HG03039 (cell line): Measurements from ENCODE around the gene FAM110D.

ENCODE experiments used
- ATAC-seq: cut with Tn5 transposase; IDR thresholded peaks from one replicate; pipeline ENCODE4 v1.9.1; 2021; ENCODE audit warnings: mild to moderate bottlenecking, moderate library complexity; ENCODE audit not compliant: unreplicated experiment

Gene FAM110D

DNA sequence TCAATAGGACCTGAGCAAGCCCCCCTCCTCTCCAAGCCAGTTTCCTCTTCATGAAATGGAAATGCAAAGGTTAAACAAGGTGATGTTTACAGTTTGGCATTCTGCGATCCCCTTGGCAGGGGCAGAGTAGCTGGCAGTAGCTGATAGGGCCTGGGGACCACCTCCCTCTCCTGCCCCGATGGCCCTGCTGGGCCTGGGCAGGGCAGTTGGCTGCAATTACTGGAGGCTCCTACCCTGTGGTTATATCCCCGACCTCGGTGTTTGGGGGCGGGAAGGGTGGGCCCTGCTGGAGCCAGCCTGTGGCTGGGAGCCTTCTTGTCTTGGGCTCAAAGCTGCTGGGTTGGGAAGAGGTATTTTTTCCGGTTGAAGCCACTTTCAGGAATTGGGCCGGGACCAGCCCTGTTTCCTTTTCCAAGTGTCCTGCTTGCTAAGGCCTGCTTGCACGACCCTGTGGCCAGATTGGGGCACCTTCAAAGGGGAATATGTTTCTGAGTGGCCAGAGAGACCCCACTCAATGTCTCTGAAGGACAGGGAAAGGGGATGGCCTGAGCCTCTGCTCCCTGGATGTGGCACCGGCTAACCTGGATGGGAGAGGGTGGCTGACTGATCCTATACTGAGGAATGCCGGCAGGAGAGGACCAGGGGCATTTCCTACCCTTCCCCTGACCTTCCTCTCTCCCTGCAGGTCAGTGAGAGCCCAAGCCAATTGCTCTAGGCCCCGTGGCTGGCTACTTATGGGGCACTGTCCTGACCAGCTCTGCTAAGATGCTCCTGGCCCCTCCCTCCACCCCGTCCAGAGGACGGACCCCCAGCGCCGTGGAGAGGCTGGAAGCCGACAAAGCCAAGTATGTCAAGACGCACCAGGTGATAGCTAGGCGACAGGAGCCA lies 1.9 kb downstream of the FAM110D start:
- no peak for ATAC-seq

DNA sequence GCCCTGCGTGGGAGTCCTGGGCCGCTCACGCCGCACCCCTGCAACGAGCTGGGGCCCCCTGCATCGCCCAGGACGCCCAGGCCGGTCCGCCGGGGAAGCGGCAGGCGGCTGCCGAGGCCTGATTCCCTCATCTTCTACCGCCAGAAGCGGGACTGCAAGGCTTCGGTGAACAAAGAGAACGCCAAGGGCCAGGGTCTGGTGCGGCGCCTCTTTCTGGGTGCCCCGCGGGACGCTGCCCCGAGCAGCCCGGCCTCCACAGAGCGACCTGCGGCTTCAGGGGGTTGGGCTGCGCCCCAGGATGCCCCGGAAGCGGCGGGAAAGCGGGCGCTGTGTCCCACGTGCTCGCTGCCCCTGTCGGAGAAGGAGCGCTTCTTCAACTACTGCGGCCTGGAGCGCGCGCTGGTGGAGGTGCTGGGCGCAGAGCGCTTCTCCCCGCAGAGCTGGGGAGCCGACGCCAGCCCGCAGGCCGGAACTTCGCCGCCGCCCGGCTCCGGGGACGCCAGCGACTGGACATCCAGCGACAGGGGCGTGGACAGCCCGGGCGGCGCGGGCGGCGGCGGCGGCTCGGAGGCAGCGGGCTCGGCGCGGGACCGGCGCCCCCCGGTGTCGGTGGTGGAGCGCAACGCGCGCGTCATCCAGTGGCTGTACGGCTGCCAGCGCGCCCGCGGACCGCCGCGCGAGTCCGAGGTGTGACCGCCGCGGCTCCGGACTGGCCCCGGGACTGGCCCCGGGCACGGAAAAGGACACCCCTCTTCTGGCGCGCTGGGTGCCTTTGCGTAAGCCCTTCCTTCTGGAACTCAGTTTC lies 2.7 kb downstream of the FAM110D start:
- no peak for ATAC-seq

DNA sequence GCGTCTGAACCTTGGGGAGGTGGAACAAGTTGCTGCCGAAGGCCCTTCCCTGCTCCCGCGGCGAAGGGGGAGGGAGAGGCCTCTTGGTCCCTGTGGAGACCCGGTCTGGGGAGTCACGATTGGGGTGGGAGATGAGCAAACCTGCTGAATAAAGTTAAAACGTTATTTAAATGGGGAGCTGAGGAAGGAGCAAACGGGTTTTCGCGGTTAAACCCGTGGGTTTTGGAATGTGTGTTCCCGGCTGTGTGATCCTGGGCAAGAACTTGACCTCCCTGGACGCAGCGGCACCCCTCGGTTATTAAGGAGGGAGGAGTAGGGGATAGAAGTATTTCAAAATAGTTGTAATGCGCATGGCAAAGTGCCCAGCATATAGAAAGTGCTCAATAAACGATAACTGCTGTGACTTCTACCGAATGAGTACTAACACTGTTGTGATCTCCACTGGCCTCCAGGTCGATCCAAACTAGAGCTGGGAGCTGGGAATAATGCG lies 3.4 kb downstream of the FAM110D start:
- no peak for ATAC-seq

- no peak for ATAC-seq
These were observed 4.8 kb downstream of the FAM110D start for GRCh38 chr1:26163684-26164035.

GRCh38 chr1:26164036-26164860 lies 5.4 kb downstream of the FAM110D start:
- ATAC-seq, result no peak

DNA sequence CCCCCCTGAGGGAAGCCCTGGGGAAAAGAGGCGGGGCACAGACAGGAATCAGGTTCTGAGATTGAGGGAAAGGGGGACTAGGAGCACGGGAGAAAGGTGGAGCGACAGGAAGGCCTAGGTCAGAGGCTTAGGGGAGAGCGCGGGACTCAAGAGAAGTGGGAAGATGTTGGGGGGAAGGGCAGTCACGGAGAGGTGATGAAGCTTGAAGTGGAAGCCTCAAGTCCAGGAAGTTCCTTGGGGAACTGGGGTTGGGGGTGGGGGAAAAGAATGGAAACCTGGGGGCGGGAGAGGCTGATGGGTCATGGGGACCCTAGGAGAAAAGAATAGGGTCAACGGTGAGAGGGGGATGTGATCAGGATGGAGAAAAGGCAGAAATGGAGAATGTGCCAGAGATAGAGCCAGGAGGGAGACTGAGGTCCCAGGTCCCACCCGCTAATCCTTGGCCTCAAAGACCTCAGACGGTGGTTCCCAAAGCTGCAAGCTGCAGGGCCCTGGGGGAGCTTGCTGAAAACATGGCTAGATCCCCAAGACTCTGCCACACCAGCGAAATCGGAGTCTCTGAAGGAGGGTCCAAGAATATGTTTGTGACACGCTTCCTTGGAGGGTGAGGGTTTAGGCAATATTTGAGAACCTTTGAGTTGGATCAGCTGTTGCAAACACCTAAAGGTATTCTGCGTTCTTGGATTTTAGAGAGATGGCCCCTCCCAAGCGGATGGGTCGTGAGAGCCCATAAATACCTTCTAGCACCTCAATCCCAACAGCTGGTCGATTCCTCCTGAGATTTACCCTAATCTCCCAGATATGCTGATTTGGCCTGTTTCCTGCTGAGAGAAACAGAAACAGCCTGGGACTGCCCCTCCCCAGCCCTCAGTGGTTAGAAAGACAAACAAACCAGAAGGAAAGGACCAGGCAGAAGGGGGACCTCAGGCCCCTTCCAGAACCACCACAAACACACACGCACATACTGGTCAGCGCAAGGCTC lies 6.3 kb downstream of the FAM110D start:
- no peak for ATAC-seq

DNA sequence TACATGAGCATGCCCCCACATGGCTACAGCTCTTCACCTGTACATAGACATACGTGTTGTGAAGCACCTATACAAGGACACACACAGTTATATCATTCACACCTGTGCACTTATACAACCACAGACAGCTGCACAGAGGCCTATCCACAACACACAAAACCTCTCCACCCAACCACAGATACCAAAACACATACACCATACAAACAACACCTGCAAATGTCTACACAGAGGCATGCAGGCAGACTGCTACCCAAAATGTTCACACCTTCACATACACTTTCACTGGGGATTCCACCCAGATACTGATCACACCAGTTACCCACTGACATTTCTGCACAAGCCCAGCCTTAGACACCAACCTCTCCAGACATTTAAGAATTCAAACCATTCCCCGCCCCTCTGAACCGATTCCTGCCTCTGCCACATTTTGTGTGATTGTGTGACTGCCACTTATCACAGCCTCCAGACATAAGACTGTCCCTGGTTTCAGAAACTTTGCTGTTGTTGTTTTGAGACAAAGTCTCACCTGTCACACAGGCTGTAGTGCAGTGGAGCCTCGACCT lies 7.9 kb downstream of the FAM110D start:
- no peak for ATAC-seq

DNA sequence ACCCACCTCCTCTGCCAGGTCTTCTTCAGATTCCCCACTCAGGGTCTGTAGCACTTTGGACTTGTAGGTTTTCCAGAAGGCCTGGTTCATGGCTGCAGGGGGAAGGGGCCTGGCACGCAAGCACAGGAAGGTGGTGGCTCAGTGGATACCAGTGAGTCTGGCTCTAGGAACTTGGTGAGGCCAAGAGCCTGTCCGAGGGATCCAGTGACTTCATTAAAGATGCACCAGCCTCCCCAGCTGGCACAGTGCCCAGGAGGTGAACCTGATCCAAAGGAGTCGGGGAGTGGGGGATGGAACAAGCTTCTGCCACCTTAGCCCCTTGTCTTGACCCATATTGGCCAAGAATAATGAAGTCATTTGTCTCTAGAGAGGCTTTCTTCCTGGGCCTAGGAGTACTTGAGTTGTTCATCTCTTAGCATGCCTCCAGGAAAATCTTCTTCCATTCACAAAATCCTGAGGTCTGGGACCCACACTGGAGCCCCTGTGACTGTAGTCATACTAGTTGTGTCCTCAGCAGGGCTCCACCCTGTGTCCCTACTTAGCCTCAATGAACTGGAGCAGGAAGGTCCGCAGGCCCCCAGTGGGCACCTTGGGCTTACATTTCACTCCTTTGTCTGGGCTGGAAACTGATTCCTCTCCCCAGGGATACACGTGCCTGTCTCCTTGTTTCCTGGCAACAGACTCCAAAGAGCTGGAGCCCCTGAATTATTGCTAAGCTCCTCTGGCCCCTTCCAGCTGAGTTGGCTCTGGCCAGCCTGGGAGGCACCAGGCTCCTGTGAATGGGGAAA lies 9.7 kb downstream of the FAM110D start, which contains the start of gene C1orf232:
TSS of gene C1orf232 (minus strand) at position 554 of the 788 bp plus-strand sequence. CDS start at position 90, 464 bp downstream.
- ATAC-seq, result no peak

- ATAC-seq, result no peak
These were observed 10.3 kb downstream of the FAM110D start for GRCh38 chr1:26169198-26169554.

DNA sequence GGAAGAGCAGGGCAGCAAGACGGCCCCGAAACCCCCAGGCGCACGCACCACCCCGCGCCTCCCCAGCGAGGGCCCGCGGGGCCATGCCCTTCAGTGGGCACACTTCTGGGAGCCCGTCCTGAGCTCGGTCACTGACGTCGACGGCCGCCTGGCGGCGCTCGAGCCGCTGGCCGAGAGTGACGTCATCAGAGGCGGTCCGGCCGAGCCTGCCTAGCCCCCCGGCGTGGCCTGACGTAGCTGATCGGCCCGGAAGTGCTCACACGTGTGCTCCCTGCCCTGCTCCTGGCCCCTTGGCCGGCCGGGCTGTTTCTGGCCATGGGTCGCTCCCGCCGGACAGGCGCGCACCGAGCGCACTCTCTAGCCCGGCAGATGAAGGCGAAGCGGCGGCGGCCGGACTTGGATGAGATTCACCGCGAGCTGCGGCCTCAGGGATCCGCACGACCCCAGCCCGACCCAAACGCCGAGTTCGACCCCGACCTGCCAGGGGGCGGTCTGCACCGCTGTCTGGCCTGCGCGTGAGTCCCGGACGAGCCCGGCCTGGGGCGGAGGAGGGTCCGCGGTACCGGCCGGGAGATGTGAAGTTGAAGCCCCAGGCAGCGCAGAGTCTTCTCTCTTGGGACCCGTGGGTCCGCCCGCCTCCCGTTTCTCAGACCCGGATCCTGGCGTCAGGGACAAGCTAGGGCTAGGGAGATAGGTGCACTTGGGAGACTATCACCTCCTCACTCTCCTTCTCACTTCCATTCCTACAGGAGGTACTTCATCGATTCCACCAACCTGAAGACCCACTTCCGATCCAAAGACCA lies 11.0 kb downstream of the FAM110D start, which contains the start of gene ZNF593:
TSS of gene ZNF593 (plus strand) at position 240 of the 803 bp plus-strand sequence. CDS start at position 316, 76 bp downstream.
- peak; percentile 88 for ATAC-seq

DNA sequence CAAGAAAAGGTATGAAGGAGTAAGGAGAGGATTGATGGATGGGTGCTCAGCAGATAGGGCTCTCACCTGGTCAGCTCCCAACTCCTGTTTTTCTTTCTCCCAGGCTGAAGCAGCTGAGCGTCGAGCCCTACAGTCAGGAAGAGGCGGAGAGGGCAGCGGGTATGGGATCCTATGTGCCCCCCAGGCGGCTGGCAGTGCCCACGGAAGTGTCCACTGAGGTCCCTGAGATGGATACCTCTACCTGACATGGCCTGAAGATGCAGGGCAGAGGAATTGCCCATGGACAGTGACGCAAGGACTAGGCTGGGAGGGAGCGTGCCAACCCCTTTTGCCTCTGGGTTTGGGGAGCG lies 11.6 kb downstream of the FAM110D start:
- no peak for ATAC-seq

DNA sequence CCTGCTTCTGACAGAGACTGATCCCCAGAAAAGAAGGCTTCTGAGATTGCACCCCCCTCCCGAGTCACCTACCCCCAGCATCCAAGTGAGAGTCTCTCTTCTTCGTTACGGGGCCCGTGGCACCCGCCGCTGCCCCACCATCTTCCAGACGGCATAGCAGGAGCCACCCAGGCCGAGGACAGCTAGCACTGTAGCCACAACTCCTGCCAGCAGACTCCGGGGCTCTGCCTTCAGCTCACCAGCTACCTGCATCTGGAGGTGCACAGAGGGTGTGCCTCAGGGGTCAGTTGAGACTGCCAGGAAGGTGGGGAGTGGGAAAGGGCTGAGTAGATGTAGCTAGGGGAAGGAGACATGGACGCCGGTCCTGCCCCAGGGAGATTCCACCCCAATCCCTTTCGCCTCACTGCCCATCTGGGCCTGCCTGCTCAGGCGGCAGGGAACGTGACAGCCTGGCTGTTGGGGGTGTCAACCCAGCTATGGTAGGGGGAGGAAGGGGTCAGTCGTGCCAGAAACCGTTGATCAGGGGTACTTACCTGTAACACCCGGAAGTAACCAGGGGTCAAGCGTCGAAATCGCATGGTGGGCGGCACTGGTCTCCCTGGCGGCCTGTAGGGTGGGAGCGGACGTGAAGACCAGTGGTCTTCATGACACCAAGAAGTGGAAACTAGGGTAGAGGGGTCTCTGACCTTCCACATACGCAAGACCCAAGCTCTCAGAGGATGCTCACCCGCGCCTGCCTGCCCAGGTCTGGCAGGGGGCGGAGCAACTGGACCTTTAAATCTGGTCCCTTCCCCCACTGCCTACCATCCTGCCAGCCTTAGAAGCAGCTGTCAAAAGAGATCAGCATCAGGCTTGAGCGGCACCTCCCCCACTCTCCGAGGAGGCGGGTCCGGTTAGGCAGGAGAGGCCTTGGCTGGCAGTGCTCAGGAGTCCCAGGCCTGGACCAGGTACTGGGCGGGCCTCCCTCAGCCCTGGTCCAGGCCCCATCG lies 12.5 kb downstream of the FAM110D start, which contains the start of gene ZNF593OS:
TSS of gene ZNF593OS (minus strand) at position 749 of the 989 bp plus-strand sequence. CDS start at position 578, 171 bp downstream.
- no peak for ATAC-seq

DNA sequence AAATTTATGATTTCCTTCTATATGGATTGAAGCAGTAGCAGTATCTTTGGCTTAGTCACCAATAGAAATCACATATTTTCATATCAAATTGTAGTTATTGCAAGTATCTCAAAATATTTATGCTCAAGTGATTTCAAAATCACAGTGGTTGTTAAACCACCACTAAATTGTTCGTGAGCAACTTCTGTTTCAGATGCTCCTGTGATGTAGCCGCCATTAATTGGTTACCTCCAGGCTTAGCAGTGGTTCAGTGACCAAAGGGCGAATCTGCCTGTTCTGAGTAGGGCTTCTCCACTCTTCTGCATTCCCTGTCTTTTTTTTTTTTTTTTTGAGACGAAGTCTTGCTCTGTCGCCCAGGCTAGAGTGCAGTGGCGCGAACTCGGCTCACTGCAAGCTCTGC lies 16.5 kb downstream of the FAM110D start:
- ATAC-seq, result no peak

DNA sequence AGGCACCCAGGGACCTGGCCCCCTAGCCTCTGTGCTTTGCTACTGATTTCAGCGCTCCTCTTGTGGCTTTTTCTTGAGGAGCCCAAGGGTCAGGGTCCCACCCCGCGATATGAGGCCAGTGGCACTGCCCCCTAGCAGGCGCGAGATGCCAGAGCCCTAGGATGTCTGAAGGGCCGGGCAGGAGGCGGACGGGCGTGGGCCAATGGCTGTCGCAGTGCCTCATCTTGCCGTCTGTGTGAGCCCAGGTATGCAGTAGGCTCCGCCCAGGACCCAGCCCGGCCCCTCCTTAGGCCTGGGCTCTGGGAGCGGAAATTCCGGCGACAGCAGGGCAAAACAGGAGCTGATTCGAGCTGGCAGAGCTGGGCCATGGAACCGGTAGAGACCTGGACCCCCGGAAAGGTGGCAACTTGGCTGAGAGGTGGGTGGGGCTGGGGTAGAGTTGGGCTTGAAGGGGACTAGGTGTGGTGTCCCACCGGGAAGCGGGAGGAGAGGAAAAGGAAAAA lies 18.4 kb downstream of the FAM110D start, which contains the start of gene CNKSR1:
TSS of gene CNKSR1 (plus strand) at position 310 of the 503 bp plus-strand sequence. CDS start at position 367, 57 bp downstream.
- no peak for ATAC-seq

DNA sequence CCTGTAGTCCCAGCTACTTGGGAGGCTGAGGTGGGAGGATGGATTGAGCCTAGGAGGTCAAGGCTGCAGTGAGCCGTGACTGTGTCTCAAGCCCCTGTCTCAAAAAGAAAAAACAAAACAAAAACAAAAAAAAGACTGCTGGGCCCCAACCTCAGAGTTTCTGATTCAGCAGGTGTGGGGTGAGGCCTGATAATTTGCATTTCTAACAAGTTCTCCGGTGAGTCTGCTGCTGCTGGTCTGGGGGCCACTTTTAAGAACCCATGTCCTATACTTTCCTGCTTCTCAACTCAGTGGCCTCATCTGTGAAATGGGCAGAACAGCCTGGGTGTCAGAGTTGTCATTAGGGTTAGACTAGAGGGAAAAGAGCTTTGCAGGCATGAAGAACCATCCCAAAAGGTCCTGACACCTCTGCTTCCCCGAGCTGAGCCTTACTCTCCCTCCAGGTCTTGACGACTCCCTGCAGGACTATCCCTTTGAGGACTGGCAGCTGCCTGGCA lies 21.2 kb downstream of the FAM110D start:
- ATAC-seq, result no peak
